ENCODE results near the gene NR2F6.
A peak's percentile ranks its signal among the peaks of the same experiment; 100 is the strongest.

DNA sequence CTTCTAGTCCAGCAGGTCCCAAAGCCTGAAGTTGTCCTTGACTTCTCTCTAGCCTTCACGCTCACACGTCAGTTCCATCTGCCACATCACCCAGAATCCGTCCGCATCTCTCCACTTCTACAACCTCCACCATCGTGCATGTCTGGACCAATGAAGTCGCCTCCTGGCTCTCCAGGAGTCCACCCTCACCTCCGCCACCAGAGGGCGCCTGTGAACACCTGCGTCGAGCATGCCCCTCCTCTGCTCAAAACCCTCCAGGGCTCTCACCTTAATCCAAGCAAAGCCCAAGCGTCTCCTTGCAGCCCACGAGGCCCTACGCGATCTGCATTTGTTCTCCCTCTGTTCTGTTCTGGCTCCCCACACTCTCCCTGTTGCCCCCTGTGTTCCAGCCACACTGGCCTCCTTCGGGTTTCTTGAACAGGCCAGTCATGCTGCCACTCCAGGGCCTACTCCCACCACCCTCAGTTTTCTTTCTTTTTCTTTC lies 15.2 kb upstream of the NR2F6 start:
- TF ChIP-seq, protein P1, sequence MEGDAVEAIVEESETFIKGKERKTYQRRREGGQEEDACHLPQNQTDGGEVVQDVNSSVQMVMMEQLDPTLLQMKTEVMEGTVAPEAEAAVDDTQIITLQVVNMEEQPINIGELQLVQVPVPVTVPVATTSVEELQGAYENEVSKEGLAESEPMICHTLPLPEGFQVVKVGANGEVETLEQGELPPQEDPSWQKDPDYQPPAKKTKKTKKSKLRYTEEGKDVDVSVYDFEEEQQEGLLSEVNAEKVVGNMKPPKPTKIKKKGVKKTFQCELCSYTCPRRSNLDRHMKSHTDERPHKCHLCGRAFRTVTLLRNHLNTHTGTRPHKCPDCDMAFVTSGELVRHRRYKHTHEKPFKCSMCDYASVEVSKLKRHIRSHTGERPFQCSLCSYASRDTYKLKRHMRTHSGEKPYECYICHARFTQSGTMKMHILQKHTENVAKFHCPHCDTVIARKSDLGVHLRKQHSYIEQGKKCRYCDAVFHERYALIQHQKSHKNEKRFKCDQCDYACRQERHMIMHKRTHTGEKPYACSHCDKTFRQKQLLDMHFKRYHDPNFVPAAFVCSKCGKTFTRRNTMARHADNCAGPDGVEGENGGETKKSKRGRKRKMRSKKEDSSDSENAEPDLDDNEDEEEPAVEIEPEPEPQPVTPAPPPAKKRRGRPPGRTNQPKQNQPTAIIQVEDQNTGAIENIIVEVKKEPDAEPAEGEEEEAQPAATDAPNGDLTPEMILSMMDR (conservative IDR thresholded peaks at IDR 0.05; ENCODE audit: low read depth in 2 of 2): peak; percentile 95 to 96
- TF ChIP-seq EZH2phosphoT487 (IDR thresholded peaks at IDR 0.05; ENCODE audit: unreplicated experiment) (no peak), STAT1 (IDR thresholded peaks at IDR 0.05; ENCODE audit: unreplicated experiment) (no peak), POLR2AphosphoS5 (IDR thresholded peaks at IDR 0.05; ENCODE audit: low read depth) (peak; percentile 35; the same call in 1 of the 2 replicates), JUNB (IDR thresholded peaks at IDR 0.05; ENCODE audit: unreplicated experiment) (no peak), CREB1 (CRISPR knock-in tag; IDR thresholded peaks at IDR 0.05; ENCODE audit: low read depth) (peak; percentile 73), EZH2 (IDR thresholded peaks at IDR 0.05; ENCODE audit: low read depth, unreplicated experiment) (no peak)
- TF ChIP-seq, protein P2, sequence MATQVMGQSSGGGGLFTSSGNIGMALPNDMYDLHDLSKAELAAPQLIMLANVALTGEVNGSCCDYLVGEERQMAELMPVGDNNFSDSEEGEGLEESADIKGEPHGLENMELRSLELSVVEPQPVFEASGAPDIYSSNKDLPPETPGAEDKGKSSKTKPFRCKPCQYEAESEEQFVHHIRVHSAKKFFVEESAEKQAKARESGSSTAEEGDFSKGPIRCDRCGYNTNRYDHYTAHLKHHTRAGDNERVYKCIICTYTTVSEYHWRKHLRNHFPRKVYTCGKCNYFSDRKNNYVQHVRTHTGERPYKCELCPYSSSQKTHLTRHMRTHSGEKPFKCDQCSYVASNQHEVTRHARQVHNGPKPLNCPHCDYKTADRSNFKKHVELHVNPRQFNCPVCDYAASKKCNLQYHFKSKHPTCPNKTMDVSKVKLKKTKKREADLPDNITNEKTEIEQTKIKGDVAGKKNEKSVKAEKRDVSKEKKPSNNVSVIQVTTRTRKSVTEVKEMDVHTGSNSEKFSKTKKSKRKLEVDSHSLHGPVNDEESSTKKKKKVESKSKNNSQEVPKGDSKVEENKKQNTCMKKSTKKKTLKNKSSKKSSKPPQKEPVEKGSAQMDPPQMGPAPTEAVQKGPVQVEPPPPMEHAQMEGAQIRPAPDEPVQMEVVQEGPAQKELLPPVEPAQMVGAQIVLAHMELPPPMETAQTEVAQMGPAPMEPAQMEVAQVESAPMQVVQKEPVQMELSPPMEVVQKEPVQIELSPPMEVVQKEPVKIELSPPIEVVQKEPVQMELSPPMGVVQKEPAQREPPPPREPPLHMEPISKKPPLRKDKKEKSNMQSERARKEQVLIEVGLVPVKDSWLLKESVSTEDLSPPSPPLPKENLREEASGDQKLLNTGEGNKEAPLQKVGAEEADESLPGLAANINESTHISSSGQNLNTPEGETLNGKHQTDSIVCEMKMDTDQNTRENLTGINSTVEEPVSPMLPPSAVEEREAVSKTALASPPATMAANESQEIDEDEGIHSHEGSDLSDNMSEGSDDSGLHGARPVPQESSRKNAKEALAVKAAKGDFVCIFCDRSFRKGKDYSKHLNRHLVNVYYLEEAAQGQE (IDR thresholded peaks at IDR 0.05; ENCODE audit: unreplicated experiment): no peak

Measured in GM23338 (cell line).